Activated CD4-positive, CD25-positive, alpha-beta regulatory T cell treated with anti-CD3 and anti-CD28 coated beads, Interleukin-2, amount 50 U/mL, for 16 hours (primary cell): ENCODE results near the gene SDC1.

ENCODE experiments used
- DNase-seq: peaks from one replicate; pipeline ENCODE4 v3.0.0-alpha.2; 2020; ENCODE audit warnings: low read depth, low spot score

SDC1 gene

GRCh38 chr2:20229322-20230113, 4.6 kb upstream of the SDC1 start:
- no peak for DNase-seq

GRCh38 chr2:20227894-20228505, 3.1 kb upstream of the SDC1 start:
- DNase-seq, result no peak

- no peak for DNase-seq
These were observed 1.2 kb upstream of the SDC1 start for GRCh38 chr2:20226152-20226545.

GRCh38 chr2:20225294-20226151, 593 bp upstream of the SDC1 start:
- no peak for DNase-seq

- DNase-seq, result no peak
These were observed 690 bp downstream of the SDC1 start for GRCh38 chr2:20224164-20224715.

- no peak for DNase-seq
These were observed 1.3 kb downstream of the SDC1 start for GRCh38 chr2:20223407-20224163.

- DNase-seq, result no peak
These were observed 2.0 kb downstream of the SDC1 start for GRCh38 chr2:20222769-20223406.

GRCh38 chr2:20222014-20222768, 2.7 kb downstream of the SDC1 start:
- DNase-seq, result no peak

- no peak for DNase-seq
These were observed 3.4 kb downstream of the SDC1 start for GRCh38 chr2:20221555-20221973.

GRCh38 chr2:20220806-20221554, 4.0 kb downstream of the SDC1 start:
- no peak for DNase-seq

- DNase-seq, result no peak
These were observed 5.1 kb downstream of the SDC1 start for GRCh38 chr2:20219763-20220380.

- DNase-seq, result no peak
These were observed 6.3 kb downstream of the SDC1 start for GRCh38 chr2:20218331-20219320.

GRCh38 chr2:20217041-20217970, 7.6 kb downstream of the SDC1 start:
- no peak for DNase-seq

- no peak for DNase-seq
These were observed 8.6 kb downstream of the SDC1 start for GRCh38 chr2:20216130-20217025.

GRCh38 chr2:20215183-20216040, 9.5 kb downstream of the SDC1 start:
- no peak for DNase-seq
